K562 (cell line): Measurements from ENCODE around the gene EFHC2. TPM values are rescaled to one million over a fixed set of nuclear protein-coding genes. Genes with fewer than 3 reads are reported as not detected.

Experiments used
- CREM ChIP-seq: IDR thresholded peaks from 2 replicates; pipeline ENCODE4 v1.6.1; 2014; ENCODE audit warnings: antibody characterized with exemption, low read depth
- DDX20 ChIP-seq: fragments of 450-650 bp; IDR thresholded peaks from 2 replicates; pipeline ENCODE4 v1.6.1; 2016; ENCODE audit warnings: missing genetic modification characterization, low read depth, mild to moderate bottlenecking, missing compliant biosample characterization, moderate library complexity
- EGR1 ChIP-seq: fragments of 450-650 bp; conservative IDR thresholded peaks from 2 replicates; pipeline ENCODE4 v1.6.1; 2017; ENCODE audit warnings: mild to moderate bottlenecking
- ELF4 ChIP-seq: fragments of 450-650 bp; formaldehyde crosslinking; IDR thresholded peaks from 2 replicates; pipeline ENCODE4 v1.4.0; 2022; ENCODE audit warnings: missing genetic modification characterization
- GTF2F1 ChIP-seq: IDR thresholded peaks from 2 replicates; pipeline ENCODE4 v1.6.1; 2011; ENCODE audit warnings: low read depth, low read length, improper control_type of control experiment
- MEF2A ChIP-seq: IDR thresholded peaks from 2 replicates; pipeline ENCODE4 v1.6.1; 2011; ENCODE audit warnings: low read depth, mild to moderate bottlenecking, low read length, moderate library complexity; ENCODE audit not compliant: control insufficient read depth
- NFATC3 ChIP-seq: fragments of 450-650 bp; IDR thresholded peaks from 2 replicates; pipeline ENCODE4 v1.6.1; 2017; ENCODE audit warnings: mild to moderate bottlenecking
- RBM25 ChIP-seq: fragments of 200-400 bp; formaldehyde crosslinking; IDR thresholded peaks from 2 replicates; pipeline ENCODE4 v1.6.1; 2018; ENCODE audit warnings: low read length, low read depth, moderate library complexity; ENCODE audit not compliant: severe bottlenecking
- SIN3B ChIP-seq: fragments of 450-650 bp; IDR thresholded peaks from 2 replicates; pipeline ENCODE4 v1.6.1; 2017; ENCODE audit warnings: low read depth, mild to moderate bottlenecking, moderate library complexity
- SMAD3 ChIP-seq: fragments of 450-650 bp; formaldehyde crosslinking; conservative IDR thresholded peaks from 2 replicates; pipeline ENCODE4 v1.4.0; 2020; ENCODE audit warnings: mild to moderate bottlenecking
- ZNF175 ChIP-seq: fragments of 200-800 bp; sonication (Bioruptor generic); IDR thresholded peaks from 2 replicates; pipeline ENCODE4 v1.6.1; 2016; ENCODE audit warnings: low read depth, mild to moderate bottlenecking, missing genetic modification characterization, missing compliant biosample characterization
- ZNF407 ChIP-seq: fragments of 450-650 bp; IDR thresholded peaks from 2 replicates; pipeline ENCODE4 v1.6.1; 2016; ENCODE audit warnings: low read depth
- ZSCAN32 ChIP-seq: fragments of 450-650 bp; formaldehyde crosslinking; IDR thresholded peaks from 2 replicates; pipeline ENCODE4 v1.4.0; 2020; ENCODE audit warnings: mild to moderate bottlenecking, moderate library complexity
- polyA plus RNA-seq, 8 experiments: library from polyadenylated mRNA; depleted of rRNA in 4 of 8; stranded (reverse) in 5 of 8; unstranded in 3 of 8; fragments of >200 nt; fragmentation: Nextera tagmentation in 2 of 8; fragmentation: Illumina TruSeq in 1 of 8; extraction: Ambion mirVana in 2 of 8; extraction: Trizol in 1 of 8; gene quantifications; 2 replicates each; pipeline versions ENCODE4 v1.2.1 to v1.2.3, GENCODE V29; 2011 to 2014; ENCODE audit warnings: inconsistent platforms in 1 of 8, missing spikeins in 1 of 8
- total RNA-seq, 7 experiments: library from RNA; depleted of rRNA in 6 of 7; stranded (reverse); fragments of >200 nt in 6 of 7; fragmentation: Illumina TruSeq in 2 of 7; extraction: Trizol in 2 of 7; gene quantifications; 2 replicates each; pipeline versions ENCODE4 v1.2.1 to v1.2.3, GENCODE V29; 2011 to 2021; ENCODE audit warnings: low replicate concordance in 1 of 7
- TF ChIP-seq, protein P1 (sequence below): fragments of 450-650 bp; IDR thresholded peaks from 2 replicates; pipeline ENCODE4 v1.6.1; 2016; ENCODE audit warnings: antibody characterized with exemption
- TF ChIP-seq, protein P2 (sequence below), 2 experiments: IDR thresholded peaks in 1 of 2; conservative IDR thresholded peaks in 1 of 2; 2 replicates each; pipeline ENCODE4 v1.6.1; 2016; ENCODE audit warnings: low read depth in 2 of 2, mild to moderate bottlenecking in 1 of 2, missing compliant biosample characterization in 1 of 2, missing genetic modification characterization in 1 of 2, moderate library complexity in 1 of 2

Gene EFHC2
- total and polyA plus RNA-seq, 9 of the 15 experiments (the other 6 are each of a cell fraction or from before 2014, with no cell fraction given) = 1.3 to 8.1 (median 3.0) TPM

DNA sequence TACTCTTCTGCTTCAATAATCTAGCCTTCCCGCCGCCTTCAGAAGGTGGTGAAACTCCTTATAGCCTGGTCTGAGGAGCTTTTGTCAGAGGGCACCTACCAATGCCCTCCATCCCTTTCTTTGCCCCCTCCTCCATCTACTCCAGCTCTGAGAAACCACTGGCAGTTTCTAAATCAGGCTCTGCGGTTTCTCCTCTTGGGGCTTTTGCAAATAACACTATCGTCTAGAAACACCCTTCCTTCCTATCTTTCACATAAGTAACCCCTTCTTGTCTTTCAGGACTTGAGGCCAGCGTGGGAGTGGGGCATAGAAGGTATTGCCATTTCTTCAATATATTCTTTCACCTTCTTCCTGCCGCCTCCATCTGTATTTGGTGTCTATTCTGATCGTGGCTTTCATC lies 1.2 kb upstream of the EFHC2 start (continued):
- TF ChIP-seq, protein P1, sequence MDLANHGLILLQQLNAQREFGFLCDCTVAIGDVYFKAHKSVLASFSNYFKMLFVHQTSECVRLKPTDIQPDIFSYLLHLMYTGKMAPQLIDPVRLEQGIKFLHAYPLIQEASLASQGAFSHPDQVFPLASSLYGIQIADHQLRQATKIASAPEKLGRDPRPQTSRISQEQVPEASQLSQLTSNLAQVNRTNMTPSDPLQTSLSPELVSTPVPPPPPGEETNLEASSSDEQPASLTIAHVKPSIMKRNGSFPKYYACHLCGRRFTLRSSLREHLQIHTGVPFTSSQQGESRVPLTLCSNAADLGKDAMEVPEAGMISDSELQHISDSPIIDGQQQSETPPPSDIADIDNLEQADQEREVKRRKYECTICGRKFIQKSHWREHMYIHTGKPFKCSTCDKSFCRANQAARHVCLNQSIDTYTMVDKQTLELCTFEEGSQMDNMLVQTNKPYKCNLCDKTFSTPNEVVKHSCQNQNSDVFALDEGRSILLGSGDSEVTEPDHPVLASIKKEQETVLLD = no peak
- peak; percentile 47; the same call in 1 of the 2 replicates for TF ChIP-seq MEF2A
- peak; percentile 51 for TF ChIP-seq EGR1
- no peak for TF ChIP-seq SIN3B
- TF ChIP-seq ZNF175 = no peak
- no peak for TF ChIP-seq ZSCAN32 (CRISPR knock-in tag)
- no peak for TF ChIP-seq GTF2F1
- no peak for TF ChIP-seq ELF4 (CRISPR knock-in tag)
- no peak for TF ChIP-seq SMAD3 (CRISPR knock-in tag)
- TF ChIP-seq CREM = no peak
- TF ChIP-seq ZNF407 = no peak
- no peak for TF ChIP-seq RBM25
- TF ChIP-seq DDX20 (tag) = no peak
- TF ChIP-seq NFATC3 = no peak
- TF ChIP-seq, protein P2, sequence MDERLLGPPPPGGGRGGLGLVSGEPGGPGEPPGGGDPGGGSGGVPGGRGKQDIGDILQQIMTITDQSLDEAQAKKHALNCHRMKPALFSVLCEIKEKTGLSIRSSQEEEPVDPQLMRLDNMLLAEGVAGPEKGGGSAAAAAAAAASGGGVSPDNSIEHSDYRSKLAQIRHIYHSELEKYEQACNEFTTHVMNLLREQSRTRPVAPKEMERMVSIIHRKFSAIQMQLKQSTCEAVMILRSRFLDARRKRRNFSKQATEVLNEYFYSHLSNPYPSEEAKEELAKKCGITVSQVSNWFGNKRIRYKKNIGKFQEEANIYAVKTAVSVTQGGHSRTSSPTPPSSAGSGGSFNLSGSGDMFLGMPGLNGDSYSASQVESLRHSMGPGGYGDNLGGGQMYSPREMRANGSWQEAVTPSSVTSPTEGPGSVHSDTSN (CRISPR knock-in tag; IDR thresholded peaks at IDR 0.05; ENCODE audit: low read depth) = no peak
- TF ChIP-seq, protein P2 (tag; conservative IDR thresholded peaks at IDR 0.05; ENCODE audit: low read depth) = no peak
